K562 (cell line): ENCODE data around the gene MOB1A. TPM values are rescaled to one million over a fixed set of nuclear protein-coding genes. Genes with fewer than 3 reads are reported as not detected.

Source experiments
- CREB3 ChIP-seq: fragments of 450-650 bp; conservative IDR thresholded peaks from 2 replicates; pipeline ENCODE4 v1.6.1; 2016; ENCODE audit warnings: missing genetic modification characterization, low read depth, mild to moderate bottlenecking, missing compliant biosample characterization, moderate library complexity
- KDM4B ChIP-seq, 2 experiments: fragments of 450-650 bp in 1 of 2; sonication (generic) in 1 of 2; IDR thresholded peaks; 2 replicates each; pipeline ENCODE4 v1.6.1; 2016 to 2017; ENCODE audit warnings: borderline replicate concordance in 2 of 2, antibody characterized with exemption in 1 of 2, low read depth in 1 of 2, mild to moderate bottlenecking in 1 of 2
- KLF1 ChIP-seq: fragments of 450-650 bp; IDR thresholded peaks from 2 replicates; pipeline ENCODE4 v1.6.1; 2016; ENCODE audit warnings: missing genetic modification characterization, missing compliant biosample characterization
- MTA1 ChIP-seq: fragments of 450-650 bp; IDR thresholded peaks from 2 replicates; pipeline ENCODE4 v1.6.1; 2017; ENCODE audit warnings: borderline replicate concordance
- NCOR1 ChIP-seq: fragments of 450-650 bp; IDR thresholded peaks from 2 replicates; pipeline ENCODE4 v1.6.1; 2016; ENCODE audit warnings: mild to moderate bottlenecking, moderate library complexity
- PRMT5 ChIP-seq: sonication (generic); formaldehyde crosslinking; IDR thresholded peaks from 2 replicates; pipeline ENCODE4 v1.5.0; 2020; ENCODE audit warnings: missing genetic modification reagents
- RAD51 ChIP-seq: fragments of 450-650 bp; IDR thresholded peaks from 2 replicates; pipeline ENCODE4 v1.7.1; 2016; ENCODE audit warnings: low read depth, mild to moderate bottlenecking, borderline replicate concordance
- RBM25 ChIP-seq: fragments of 200-400 bp; formaldehyde crosslinking; IDR thresholded peaks from 2 replicates; pipeline ENCODE4 v1.6.1; 2018; ENCODE audit warnings: low read length, low read depth, moderate library complexity; ENCODE audit not compliant: severe bottlenecking
- RFX5 ChIP-seq: IDR thresholded peaks from 2 replicates; pipeline ENCODE4 v1.6.1; 2011; ENCODE audit warnings: low read depth, mild to moderate bottlenecking, improper control_type of control experiment, low read length
- SAP30 ChIP-seq: fragments of 200-600 bp; sonication (generic); IDR thresholded peaks from 2 replicates; pipeline ENCODE4 v1.6.1; 2012; ENCODE audit warnings: borderline replicate concordance, low read depth, mild to moderate bottlenecking, moderate library complexity, low read length, control low read depth, inconsistent platforms; ENCODE audit not compliant: insufficient read depth, poor library complexity, severe bottlenecking
- SREBF2 ChIP-seq: sonication (generic); formaldehyde crosslinking; IDR thresholded peaks from 2 replicates; pipeline ENCODE4 v1.4.0; 2020; ENCODE audit warnings: mild to moderate bottlenecking, missing genetic modification reagents
- SRF ChIP-seq, 2 experiments: fragments of 250-450, 450-650 bp in 1 of 2; sonication (Bioruptor Pico) in 1 of 2; sonication (generic) in 1 of 2; formaldehyde crosslinking; IDR thresholded peaks; 2 replicates each; pipeline versions ENCODE4 v1.5.0 to v1.5.1; 2020 to 2022; ENCODE audit warnings: mild to moderate bottlenecking in 1 of 2, missing genetic modification reagents in 1 of 2
- TRIM25 ChIP-seq: fragments of 450-650 bp; IDR thresholded peaks from 2 replicates; pipeline ENCODE4 v1.7.0; 2016; ENCODE audit warnings: borderline replicate concordance
- UBTF ChIP-seq, 2 experiments: IDR thresholded peaks; 2 replicates each; pipeline ENCODE4 v1.6.1; 2012; ENCODE audit warnings: improper control_type of control experiment in 2 of 2, low read depth in 2 of 2, low read length in 2 of 2, borderline replicate concordance in 1 of 2
- ZNF75A ChIP-seq: fragments of 450-650 bp; formaldehyde crosslinking; IDR thresholded peaks from 2 replicates; pipeline ENCODE4 v1.4.0; 2020; ENCODE audit warnings: mild to moderate bottlenecking
- polyA plus RNA-seq, 8 experiments: library from polyadenylated mRNA; depleted of rRNA in 4 of 8; stranded (reverse) in 5 of 8; unstranded in 3 of 8; fragments of >200 nt; fragmentation: Nextera tagmentation in 2 of 8; fragmentation: Illumina TruSeq in 1 of 8; extraction: Ambion mirVana in 2 of 8; extraction: Trizol in 1 of 8; gene quantifications; 2 replicates each; pipeline versions ENCODE4 v1.2.1 to v1.2.3, GENCODE V29; 2011 to 2014; ENCODE audit warnings: inconsistent platforms in 1 of 8, missing spikeins in 1 of 8
- total RNA-seq, 7 experiments: library from RNA; depleted of rRNA in 6 of 7; stranded (reverse); fragments of >200 nt in 6 of 7; fragmentation: Illumina TruSeq in 2 of 7; extraction: Trizol in 2 of 7; gene quantifications; 2 replicates each; pipeline versions ENCODE4 v1.2.1 to v1.2.3, GENCODE V29; 2011 to 2021; ENCODE audit warnings: low replicate concordance in 1 of 7
- TF ChIP-seq, protein P1 (sequence below): fragments of 250-450 bp; sonication (Bioruptor Pico); IDR thresholded peaks from 2 replicates; pipeline ENCODE4 v1.4.0; 2020

MOB1A gene
- total and polyA plus RNA-seq, 9 of the 15 experiments (the other 6 are each of a cell fraction or from before 2014, with no cell fraction given): 24.8 to 100 (median 60.2) TPM

DNA sequence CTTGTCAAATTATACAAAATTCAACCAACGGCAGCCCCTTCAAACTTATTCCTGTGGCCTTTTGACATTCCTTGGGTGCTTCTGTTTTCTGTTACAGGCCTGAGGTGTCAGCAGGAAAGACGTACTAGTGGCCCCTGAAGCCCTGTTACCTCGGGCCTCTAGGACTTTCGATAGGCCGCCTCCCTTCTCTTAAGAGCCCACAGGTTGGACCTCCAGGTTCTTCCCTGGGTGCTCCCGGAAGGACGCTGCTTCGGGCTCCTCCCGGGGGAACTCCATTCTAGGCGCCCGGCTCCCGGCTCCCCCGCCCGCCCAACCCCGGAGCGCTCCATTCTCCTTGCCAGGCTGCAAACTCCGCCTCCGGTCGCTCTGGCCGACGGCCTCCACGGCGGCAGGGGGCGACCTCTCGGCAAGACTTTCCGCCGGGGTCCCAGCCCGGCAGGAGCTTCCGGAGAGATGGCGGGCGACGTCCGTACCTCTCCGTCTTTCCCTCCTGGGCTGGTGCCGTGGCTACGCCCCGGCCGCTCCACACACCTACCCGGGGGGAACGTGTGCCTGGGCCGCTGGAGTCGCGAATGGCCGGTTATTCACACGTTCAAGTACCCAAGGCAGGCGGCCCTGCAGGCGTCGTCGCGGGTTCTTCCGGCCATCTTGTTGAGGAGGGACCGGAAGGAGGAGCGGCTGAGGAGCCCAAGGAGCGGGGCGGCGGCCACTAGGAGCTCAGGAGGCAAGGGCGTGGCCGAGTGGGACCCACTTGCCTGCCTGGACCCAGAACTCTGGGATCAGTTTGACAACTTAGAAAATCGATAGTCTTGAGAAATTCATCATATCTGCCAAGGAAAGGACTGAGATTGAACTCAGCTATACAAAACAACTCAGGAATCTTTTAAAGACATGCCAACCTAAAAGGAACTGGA, 58.5 kb downstream of the MOB1A start (continued):
- TF ChIP-seq UBTF (IDR thresholded peaks at IDR 0.05; ENCODE audit: borderline replicate concordance in 1 of 2, low read depth in 2 of 2, low read length in 2 of 2): peak in 1 of 2 experiments; percentile 79; a peak in 2 of 4 replicates
- 0 out of 4 replicates have a peak, but pooled peaks of 1 of the 2 experiments have one; percentile 36 for TF ChIP-seq KDM4B (IDR thresholded peaks at IDR 0.05; ENCODE audit: borderline replicate concordance in 2 of 2, low read depth in 1 of 2)
- no peak; a peak in 1 of 4 replicates for TF ChIP-seq SRF (CRISPR knock-in tag; IDR thresholded peaks at IDR 0.05)
- no peak for TF ChIP-seq RBM25
- TF ChIP-seq PRMT5: no peak
- no peak for TF ChIP-seq MTA1
- no peak for TF ChIP-seq RFX5
- TF ChIP-seq ZNF75A (CRISPR knock-in tag): 0 out of 2 replicates have a peak, but pooled peaks have one; percentile 57
- TF ChIP-seq SAP30: peak; percentile 31
- TF ChIP-seq RAD51: no peak
- no peak for TF ChIP-seq TRIM25
- TF ChIP-seq, protein P1, sequence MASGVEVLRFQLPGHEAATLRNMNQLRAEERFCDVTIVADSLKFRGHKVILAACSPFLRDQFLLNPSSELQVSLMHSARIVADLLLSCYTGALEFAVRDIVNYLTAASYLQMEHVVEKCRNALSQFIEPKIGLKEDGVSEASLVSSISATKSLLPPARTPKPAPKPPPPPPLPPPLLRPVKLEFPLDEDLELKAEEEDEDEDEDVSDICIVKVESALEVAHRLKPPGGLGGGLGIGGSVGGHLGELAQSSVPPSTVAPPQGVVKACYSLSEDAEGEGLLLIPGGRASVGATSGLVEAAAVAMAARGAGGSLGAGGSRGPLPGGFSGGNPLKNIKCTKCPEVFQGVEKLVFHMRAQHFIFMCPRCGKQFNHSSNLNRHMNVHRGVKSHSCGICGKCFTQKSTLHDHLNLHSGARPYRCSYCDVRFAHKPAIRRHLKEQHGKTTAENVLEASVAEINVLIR (CRISPR knock-in tag): no peak
- peak; percentile 92 for TF ChIP-seq CREB3 (tag)
- peak; percentile 11; the same call in 1 of the 2 replicates for TF ChIP-seq NCOR1
- no peak for TF ChIP-seq SREBF2 (CRISPR knock-in tag)
- peak; percentile 96 for TF ChIP-seq KLF1 (tag)
